GM06990 (cell line): ENCODE measurements around the gene GLIPR1L1.

Source experiments
- DNase-seq: peaks from one replicate; pipeline ENCODE4 v3.0.0-alpha.2; 2011; ENCODE audit not compliant: insufficient read length; ENCODE audit errors: extremely low read depth
- H3K27me3 ChIP-seq: replicated peaks from 2 replicates; pipeline ENCODE4 v1.6.0; 2011; ENCODE audit warnings: low read length; ENCODE audit not compliant: control insufficient read depth, insufficient read depth
- H3K36me3 ChIP-seq: 2 replicates; pipeline ENCODE4 v1.5.1; 2011; ENCODE audit warnings: low read length; ENCODE audit not compliant: control insufficient read depth, insufficient read depth
- H3K4me3 ChIP-seq: replicated peaks from 2 replicates; pipeline ENCODE4 v1.5.1; 2011; ENCODE audit warnings: low read depth, mild to moderate bottlenecking, control low read depth, low read length
- TF ChIP-seq, protein P1 (sequence below): IDR thresholded peaks from 2 replicates; pipeline ENCODE4 v1.5.1; 2011; ENCODE audit warnings: low read length, control low read depth, mild to moderate bottlenecking, inconsistent platforms; ENCODE audit not compliant: insufficient read depth, poor library complexity, severe bottlenecking

Gene GLIPR1L1

DNA sequence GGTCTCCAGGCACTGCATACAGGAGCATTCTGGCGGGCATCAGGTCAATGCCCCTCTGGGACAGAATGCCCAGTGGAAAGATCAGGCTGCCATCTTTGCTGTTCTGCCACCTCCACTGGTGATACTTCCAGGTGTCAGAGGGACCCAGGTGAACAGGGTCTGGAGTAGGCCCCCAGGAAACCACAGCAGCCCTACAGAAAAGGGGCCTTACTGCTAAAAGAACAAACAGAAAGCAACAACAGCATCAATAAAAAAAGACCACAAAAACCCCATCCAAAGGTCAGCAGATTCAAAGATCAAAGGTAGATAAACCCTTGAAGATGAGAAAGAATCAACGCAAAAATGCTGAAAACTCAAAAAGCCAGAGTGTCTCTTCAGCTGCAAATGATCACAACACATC lies 15.9 kb downstream of the GLIPR1L1 start:
- TF ChIP-seq, protein P1, sequence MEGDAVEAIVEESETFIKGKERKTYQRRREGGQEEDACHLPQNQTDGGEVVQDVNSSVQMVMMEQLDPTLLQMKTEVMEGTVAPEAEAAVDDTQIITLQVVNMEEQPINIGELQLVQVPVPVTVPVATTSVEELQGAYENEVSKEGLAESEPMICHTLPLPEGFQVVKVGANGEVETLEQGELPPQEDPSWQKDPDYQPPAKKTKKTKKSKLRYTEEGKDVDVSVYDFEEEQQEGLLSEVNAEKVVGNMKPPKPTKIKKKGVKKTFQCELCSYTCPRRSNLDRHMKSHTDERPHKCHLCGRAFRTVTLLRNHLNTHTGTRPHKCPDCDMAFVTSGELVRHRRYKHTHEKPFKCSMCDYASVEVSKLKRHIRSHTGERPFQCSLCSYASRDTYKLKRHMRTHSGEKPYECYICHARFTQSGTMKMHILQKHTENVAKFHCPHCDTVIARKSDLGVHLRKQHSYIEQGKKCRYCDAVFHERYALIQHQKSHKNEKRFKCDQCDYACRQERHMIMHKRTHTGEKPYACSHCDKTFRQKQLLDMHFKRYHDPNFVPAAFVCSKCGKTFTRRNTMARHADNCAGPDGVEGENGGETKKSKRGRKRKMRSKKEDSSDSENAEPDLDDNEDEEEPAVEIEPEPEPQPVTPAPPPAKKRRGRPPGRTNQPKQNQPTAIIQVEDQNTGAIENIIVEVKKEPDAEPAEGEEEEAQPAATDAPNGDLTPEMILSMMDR, result no peak
- H3K36me3 ChIP-seq, result no peaks in the 10 kb centered on the region
- DNase-seq, result no peak
- H3K27me3 ChIP-seq, result no peaks in the 10 kb centered on the region
- no peak overlapping the region for H3K4me3 ChIP-seq

DNA sequence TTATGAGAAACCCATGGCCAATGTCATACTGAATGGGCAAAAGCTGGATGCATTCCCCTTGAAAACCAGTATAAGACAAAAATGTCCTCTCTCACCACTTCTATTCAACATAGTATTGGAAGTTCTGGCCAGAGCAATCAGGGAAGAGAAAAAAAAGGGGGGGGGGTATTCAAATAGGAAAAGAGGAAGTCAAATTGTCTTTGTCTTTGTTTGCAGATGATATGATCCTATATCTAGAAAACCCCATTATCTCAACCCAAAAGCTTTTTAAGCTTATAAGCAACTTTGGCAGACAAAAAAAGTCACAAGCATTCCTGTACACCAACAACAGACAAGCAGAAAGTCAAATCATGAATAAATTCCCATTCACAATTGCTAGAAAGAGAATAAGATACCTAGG lies 19.5 kb downstream of the GLIPR1L1 start:
- TF ChIP-seq, protein P1, result no peak
- Histone ChIP-seq H3K27me3 (no peaks in the 10 kb centered on the region), H3K4me3 (no peak overlapping the region), H3K36me3 (no peaks in the 10 kb centered on the region)
- no peak for DNase-seq

DNA sequence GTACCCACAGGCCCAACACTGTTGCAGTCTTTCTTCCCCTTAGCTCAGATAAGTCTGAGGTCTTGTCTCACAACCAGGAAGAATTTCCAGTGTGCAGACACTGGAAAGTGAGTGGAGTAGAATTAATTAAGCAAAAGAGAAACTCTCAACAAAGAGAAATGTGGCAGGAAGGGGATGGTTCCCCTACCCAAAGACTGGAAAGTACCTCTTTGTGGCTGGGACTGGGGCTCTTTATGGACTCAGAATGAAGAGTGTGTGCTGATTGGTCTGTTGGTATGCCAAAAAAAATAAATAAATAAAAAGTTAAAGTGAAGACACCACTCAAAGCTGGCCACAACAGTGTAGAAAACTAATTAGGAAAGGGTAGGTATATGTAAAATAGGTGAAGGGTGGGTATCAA lies 26.4 kb downstream of the GLIPR1L1 start:
- Histone ChIP-seq H3K36me3 (no peaks in the 10 kb centered on the region), H3K4me3 (no peak overlapping the region), H3K27me3 (no peaks in the 10 kb centered on the region)
- DNase-seq, result peak; percentile 6
- TF ChIP-seq, protein P1, result no peak

- TF ChIP-seq, protein P1, result no peak
- no peak for DNase-seq
- Histone ChIP-seq H3K4me3 (no peak overlapping the region), H3K36me3 (no peaks in the 10 kb centered on the region), H3K27me3 (no peaks in the 10 kb centered on the region)
Measured at GRCh38 chr12:75361408-75361807, 26.9 kb downstream of the GLIPR1L1 start.

- Histone ChIP-seq H3K36me3 (no peaks in the 10 kb centered on the region), H3K27me3 (no peaks in the 10 kb centered on the region), H3K4me3 (no peak overlapping the region)
- TF ChIP-seq, protein P1, result no peak
- no peak for DNase-seq
Measured at GRCh38 chr12:75364919-75365318, 30.4 kb downstream of the GLIPR1L1 start.

- no peaks in the 10 kb centered on the region for H3K36me3 ChIP-seq
- DNase-seq, result no peak
- H3K4me3 ChIP-seq, result no peak overlapping the region
- TF ChIP-seq, protein P1, result no peak
- H3K27me3 ChIP-seq, result no peaks in the 10 kb centered on the region
Measured at GRCh38 chr12:75366629-75367028, 32.2 kb downstream of the GLIPR1L1 start.
